Activated gamma-delta T cell (primary cell): ENCODE results near the gene TRPV5.
"Not testable (repeated sequence)": the region's sequence is repeated elsewhere in the genome, so short reads cannot be mapped to it uniquely, and the experiment has no call there.

Source experiments
- DNase-seq: peaks from one replicate; lab custom pipeline; 2025; lab: John Stamatoyannopoulos, UW
- total RNA-seq, 2 donors: gene quantifications; one replicate each; lab custom pipeline; 2026; lab: John Stamatoyannopoulos, UW

The TRPV5 gene
- total RNA-seq: 0.13 to 0.15 reads per million in 2 donors

- DNase-seq: no peak
Observed at GRCh38 chr7:142933624-142934023, at the start of gene TRPV5. Gene TRPV5, minus strand, starts transcription at chr7:142933746. Its CDS starts 287 bp downstream, at chr7:142933459.

- not testable (repeated sequence) for DNase-seq
Observed at GRCh38 chr7:142978402-142978801, 44.9 kb upstream of the TRPV5 start.

- no peak for DNase-seq
Observed at GRCh38 chr7:142974626-142975025, 41.1 kb upstream of the TRPV5 start.

GRCh38 chr7:142969183-142969582 lies 35.6 kb upstream of the TRPV5 start:
- DNase-seq: no peak

GRCh38 chr7:142968229-142968628 lies 34.7 kb upstream of the TRPV5 start:
- DNase-seq: no peak

GRCh38 chr7:142964502-142965246 lies 31.1 kb upstream of the TRPV5 start:
- no peak for DNase-seq

- DNase-seq: no peak
Observed at GRCh38 chr7:142963993-142964392, 30.4 kb upstream of the TRPV5 start.

- no peak for DNase-seq
Observed at GRCh38 chr7:142962991-142963390, 29.4 kb upstream of the TRPV5 start.

- no peak for DNase-seq
Observed at GRCh38 chr7:142961973-142962926, 28.7 kb upstream of the TRPV5 start, which contains the start of gene KEL. Gene KEL, minus strand, starts transcription at chr7:142962363. Its CDS starts 157 bp downstream, at chr7:142962206.

- DNase-seq: no peak
Observed at GRCh38 chr7:142961595-142961972, 28.0 kb upstream of the TRPV5 start.

- no peak for DNase-seq
Observed at GRCh38 chr7:142960955-142961512, 27.5 kb upstream of the TRPV5 start.

GRCh38 chr7:142959202-142959601 lies 25.7 kb upstream of the TRPV5 start:
- no peak for DNase-seq

GRCh38 chr7:142957723-142958122 lies 24.2 kb upstream of the TRPV5 start:
- DNase-seq: no peak

- no peak for DNase-seq
Observed at GRCh38 chr7:142956951-142957623, 23.5 kb upstream of the TRPV5 start.

- no peak for DNase-seq
Observed at GRCh38 chr7:142954680-142955268, 21.2 kb upstream of the TRPV5 start.

GRCh38 chr7:142950235-142950634 lies 16.7 kb upstream of the TRPV5 start:
- no peak for DNase-seq

- DNase-seq: no peak
Observed at GRCh38 chr7:142948603-142949002, 15.1 kb upstream of the TRPV5 start.

- no peak for DNase-seq
Observed at GRCh38 chr7:142945001-142945400, 11.5 kb upstream of the TRPV5 start.

- no peak for DNase-seq
Observed at GRCh38 chr7:142943706-142944268, 10.2 kb upstream of the TRPV5 start.

- no peak for DNase-seq
Observed at GRCh38 chr7:142942746-142943145, 9.2 kb upstream of the TRPV5 start.

GRCh38 chr7:142941541-142941940 lies 8.0 kb upstream of the TRPV5 start:
- no peak for DNase-seq
